Measurements from ENCODE around the gene LCK.

LCK gene

GRCh38 chr1:32250893-32251716 is at the start of gene LCK:
TSS of gene LCK (plus strand) at chr1:32251265. CDS start at chr1:32274330, 23,065 bp downstream.
- DNase-seq (ENCODE audit: low read depth in 2 of 2): peak in 1 of 2 donors; percentile 71

GRCh38 chr1:32204943-32205361 is 46.1 kb upstream of the LCK start:
- DNase-seq (ENCODE audit: low read depth in 2 of 2): no peak

- DNase-seq (ENCODE audit: low read depth in 2 of 2): peak; percentile 82 to 84
These were observed 45.4 kb upstream of the LCK start, which contains the start of gene IQCC for GRCh38 chr1:32205401-32206370. TSS of gene IQCC (plus strand) at chr1:32205671. CDS start at chr1:32205682, 11 bp downstream.

- no peak for DNase-seq (ENCODE audit: low read depth in 2 of 2)
These were observed 42.6 kb upstream of the LCK start for GRCh38 chr1:32208469-32208868.

GRCh38 chr1:32208891-32209328 is 42.2 kb upstream of the LCK start, which contains the start of gene DCDC2B:
TSS of gene DCDC2B (plus strand) at chr1:32209089. CDS start at chr1:32209094, 5 bp downstream.
- DNase-seq (ENCODE audit: low read depth in 2 of 2): no peak

- no peak for DNase-seq (ENCODE audit: low read depth in 2 of 2)
These were observed 35.2 kb upstream of the LCK start for GRCh38 chr1:32215629-32216480.

- no peak for DNase-seq (ENCODE audit: low read depth in 2 of 2)
These were observed 34.5 kb upstream of the LCK start for GRCh38 chr1:32216566-32216965.

- no peak for DNase-seq (ENCODE audit: low read depth in 2 of 2)
These were observed 32.0 kb upstream of the LCK start for GRCh38 chr1:32219022-32219421.

- no peak for DNase-seq (ENCODE audit: low read depth in 2 of 2)
These were observed 30.1 kb upstream of the LCK start for GRCh38 chr1:32220746-32221580.

GRCh38 chr1:32221581-32221979 is 29.5 kb upstream of the LCK start:
- no peak for DNase-seq (ENCODE audit: low read depth in 2 of 2)

GRCh38 chr1:32221980-32222755 is 28.9 kb upstream of the LCK start, which contains the start of the genes EIF3I and TMEM234:
TSS of gene EIF3I (plus strand) at chr1:32222407. CDS start at chr1:32222442, 35 bp downstream.
TSS of gene TMEM234 (minus strand) at chr1:32222353. CDS start at chr1:32222322, 31 bp downstream.
- DNase-seq (ENCODE audit: low read depth in 2 of 2): peak; percentile 84 to 87

- no peak for DNase-seq (ENCODE audit: low read depth in 2 of 2)
These were observed 27.4 kb upstream of the LCK start for GRCh38 chr1:32223683-32224082.

GRCh38 chr1:32224285-32224684 is 26.8 kb upstream of the LCK start:
- DNase-seq (ENCODE audit: low read depth in 2 of 2): no peak

- no peak for DNase-seq (ENCODE audit: low read depth in 2 of 2)
These were observed 22.3 kb upstream of the LCK start for GRCh38 chr1:32228771-32229170.

GRCh38 chr1:32231843-32232432 is 19.1 kb upstream of the LCK start:
- no peak for DNase-seq (ENCODE audit: low read depth in 2 of 2)

GRCh38 chr1:32232558-32233304 is 18.3 kb upstream of the LCK start:
- no peak for DNase-seq (ENCODE audit: low read depth in 2 of 2)

- no peak for DNase-seq (ENCODE audit: low read depth in 2 of 2)
These were observed 16.3 kb upstream of the LCK start for GRCh38 chr1:32234792-32235191.

GRCh38 chr1:32239337-32239736 is 11.7 kb upstream of the LCK start:
- no peak for DNase-seq (ENCODE audit: low read depth in 2 of 2)

Measured in stimulated activated CD8-positive, alpha-beta memory T cell treated with anti-CD3 and anti-CD28 coated beads, Interleukin-15, amount 100 ng/mL, for 48 hours (primary cell).